NOMO-1 treated with DMSO at 0.1 percent for 48 hours (cell line): ENCODE results near the gene HPSE2.
"Not testable (repeated sequence)": the region's sequence is repeated elsewhere in the genome, so short reads cannot be mapped to it uniquely, and the experiment has no call there.

Experiments used
- DNase-seq: peaks from one replicate; lab custom pipeline; 2025; ENCODE audit not compliant: unreplicated experiment; lab: John Stamatoyannopoulos, UW

HPSE2 gene

GRCh38 chr10:98921316-98921715 lies 314.3 kb downstream of the HPSE2 start:
- DNase-seq: no peak

- DNase-seq: no peak
These were observed 314.8 kb downstream of the HPSE2 start for GRCh38 chr10:98920807-98921206.

GRCh38 chr10:98920360-98920759 lies 315.3 kb downstream of the HPSE2 start:
- no peak for DNase-seq

GRCh38 chr10:98919899-98920298 lies 315.8 kb downstream of the HPSE2 start:
- no peak for DNase-seq

- no peak for DNase-seq
These were observed 317.8 kb downstream of the HPSE2 start for GRCh38 chr10:98917828-98918227.

- DNase-seq: no peak
These were observed 319.0 kb downstream of the HPSE2 start for GRCh38 chr10:98916526-98917125.

GRCh38 chr10:98915911-98916310 lies 319.7 kb downstream of the HPSE2 start:
- no peak for DNase-seq

- no peak for DNase-seq
These were observed 325.1 kb downstream of the HPSE2 start for GRCh38 chr10:98910546-98910945.

- no peak for DNase-seq
These were observed 325.6 kb downstream of the HPSE2 start for GRCh38 chr10:98910048-98910447.

GRCh38 chr10:98908868-98909267 lies 326.8 kb downstream of the HPSE2 start:
- DNase-seq: no peak

GRCh38 chr10:98908247-98908646 lies 327.4 kb downstream of the HPSE2 start:
- DNase-seq: not testable (repeated sequence)

- no peak for DNase-seq
These were observed 334.1 kb downstream of the HPSE2 start for GRCh38 chr10:98901441-98902110.

- no peak for DNase-seq
These were observed 336.6 kb downstream of the HPSE2 start for GRCh38 chr10:98899018-98899417.

GRCh38 chr10:98892523-98892922 lies 343.1 kb downstream of the HPSE2 start:
- DNase-seq: peak; percentile 62

- DNase-seq: peak; percentile 90
These were observed 349.0 kb downstream of the HPSE2 start for GRCh38 chr10:98886686-98887085.

GRCh38 chr10:98885378-98885777 lies 350.3 kb downstream of the HPSE2 start:
- DNase-seq: no peak

- DNase-seq: no peak
These were observed 353.9 kb downstream of the HPSE2 start for GRCh38 chr10:98881789-98882188.

- DNase-seq: no peak
These were observed 354.7 kb downstream of the HPSE2 start for GRCh38 chr10:98880971-98881370.

- no peak for DNase-seq
These were observed 356.7 kb downstream of the HPSE2 start for GRCh38 chr10:98878921-98879320.

GRCh38 chr10:98878418-98878817 lies 357.2 kb downstream of the HPSE2 start:
- DNase-seq: no peak

- DNase-seq: no peak
These were observed 373.7 kb downstream of the HPSE2 start for GRCh38 chr10:98861962-98862361.

- no peak for DNase-seq
These were observed 377.1 kb downstream of the HPSE2 start for GRCh38 chr10:98858525-98858924.
